GM12878 (cell line): ENCODE measurements around the gene DGKB. TPM values are rescaled to one million over a fixed set of nuclear protein-coding genes. Genes with fewer than 3 reads are reported as not detected.

Source experiments
- ATAC-seq: fragments of 200-7000 bp; cut with Tn5 transposase; 3 replicates; pipeline ENCODE4 v1.9.1; 2020; ENCODE audit warnings: mild to moderate bottlenecking, moderate library complexity
- BruUV-seq: library from RNA; stranded (reverse); fragments of 400-500 nt; replicated peaks from 2 replicates; lab custom pipeline; 2021; lab: Mats Ljungman, UMichigan
- CTCF ChIA-PET: fragments of 300-600 bp; sonication (Branson Sonifier 250); formaldehyde crosslinking; extraction: SDS; loops from one replicate; lab custom pipeline; 2021; ENCODE audit warnings: inconsistent platforms; lab: Yijun Ruan, JAX
- POLR2A ChIA-PET: fragments of 350-600 bp; formaldehyde crosslinking; extraction: SDS; loops from one replicate; lab custom pipeline; 2021; ENCODE audit warnings: inconsistent platforms; lab: Charles Lee
- RAD21 ChIA-PET: fragments of 300-600 bp; sonication (Branson Sonifier 250); formaldehyde crosslinking; loops from one replicate; lab custom pipeline; 2023; ENCODE audit warnings: antibody characterized with exemption; ENCODE audit not compliant: unreplicated experiment; lab: Charles Lee
- SMC1A ChIA-PET: fragments of 300-600 bp; sonication (Branson Sonifier 250); formaldehyde crosslinking; loops from one replicate; lab custom pipeline; 2023; ENCODE audit not compliant: unreplicated experiment, uncharacterized antibody; lab: Charles Lee
- DNase-seq: peaks from one replicate; pipeline ENCODE4 v3.0.0-alpha.2; 2011; ENCODE audit warnings: low read depth, low spot score
- FAIRE-seq: peaks from 3 replicates; lab custom pipeline; 2011; peaks lifted over from hg19 to GRCh38; lab: Jason Lieb, UNC
- H2AFZ ChIP-seq: 2 replicates; pipeline ENCODE4 v1.6.0; 2011; ENCODE audit warnings: low read depth, low read length, control low read depth; ENCODE audit not compliant: control insufficient read depth
- H3K27ac ChIP-seq: 2 replicates; pipeline ENCODE4 v1.5.1; 2011; ENCODE audit warnings: control low read depth; ENCODE audit not compliant: control insufficient read depth, insufficient read depth
- H3K27me3 ChIP-seq, 2 experiments: replicated peaks in 1 of 2; 2 replicates each; pipeline versions ENCODE4 v1.6.0 to v1.6.1; 2011; ENCODE audit warnings: low read length in 1 of 2; ENCODE audit not compliant: control insufficient read depth in 2 of 2, insufficient read depth in 2 of 2
- H3K36me3 ChIP-seq, 2 experiments: 2 replicates each; pipeline ENCODE4 v1.5.1; 2011; ENCODE audit warnings: low read length in 1 of 2; ENCODE audit not compliant: control insufficient read depth in 2 of 2, insufficient read depth in 2 of 2
- H3K4me1 ChIP-seq: 2 replicates; pipeline ENCODE4 v1.6.1; 2011; ENCODE audit warnings: mild to moderate bottlenecking, low read length, moderate library complexity, mixed read lengths; ENCODE audit not compliant: control insufficient read depth, insufficient read depth
- H3K4me2 ChIP-seq: 2 replicates; pipeline ENCODE4 v1.6.0; 2011; ENCODE audit warnings: control low read depth; ENCODE audit not compliant: control insufficient read depth, insufficient read depth
- H3K4me3 ChIP-seq: fragments of 200-600 bp; sonication (generic); 2 replicates; pipeline ENCODE4 v1.5.1; 2016
- H3K79me2 ChIP-seq: 2 replicates; pipeline ENCODE4 v1.6.0; 2011; ENCODE audit warnings: low read length; ENCODE audit not compliant: control insufficient read depth, insufficient read depth
- H3K9ac ChIP-seq: 2 replicates; pipeline ENCODE4 v1.8.0; 2011; ENCODE audit warnings: low read length, control low read depth, mixed read lengths; ENCODE audit not compliant: control insufficient read depth, insufficient read depth
- H3K9me3 ChIP-seq: replicated peaks from 3 replicates; pipeline ENCODE4 v1.5.1; 2011; ENCODE audit warnings: mild to moderate bottlenecking, low read length; ENCODE audit not compliant: control insufficient read depth, insufficient read depth
- H4K20me1 ChIP-seq: 2 replicates; pipeline ENCODE4 v1.6.0; 2011; ENCODE audit not compliant: control insufficient read depth, insufficient read depth
- CHD4 ChIP-seq: fragments of 200-600 bp; sonication (generic); IDR thresholded peaks from 2 replicates; pipeline ENCODE4 v1.6.1; 2016; ENCODE audit warnings: mild to moderate bottlenecking
- EP300 ChIP-seq, 2 experiments: fragments of 150-350 bp in 1 of 2; IDR thresholded peaks; 2 replicates each; pipeline ENCODE4 v1.6.1; 2011 to 2012; ENCODE audit warnings: low read depth in 2 of 2, low read length in 2 of 2, borderline replicate concordance in 1 of 2, improper control_type of control experiment in 1 of 2, inconsistent platforms in 1 of 2; ENCODE audit not compliant: control insufficient read depth in 1 of 2
- FOXK2 ChIP-seq: fragments of 450-650 bp; IDR thresholded peaks from 2 replicates; pipeline ENCODE4 v1.6.1; 2017; ENCODE audit warnings: mild to moderate bottlenecking, moderate library complexity
- IRF5 ChIP-seq: fragments of 450-650 bp; IDR thresholded peaks from 2 replicates; pipeline ENCODE4 v1.6.1; 2017; ENCODE audit warnings: borderline replicate concordance
- KDM1A ChIP-seq: fragments of 200-600 bp; sonication (generic); IDR thresholded peaks from 2 replicates; pipeline ENCODE4 v1.6.1; 2016; ENCODE audit warnings: borderline replicate concordance
- MAX ChIP-seq: IDR thresholded peaks from 2 replicates; pipeline ENCODE4 v1.6.1; 2012; ENCODE audit warnings: low read depth, low read length, improper control_type of control experiment
- PAX5 ChIP-seq: IDR thresholded peaks from 2 replicates; pipeline ENCODE4 v1.6.1; 2011; ENCODE audit warnings: low read depth, low read length, borderline replicate concordance
- POLR2AphosphoS2 ChIP-seq: IDR thresholded peaks from 2 replicates; pipeline ENCODE4 v1.6.1; 2011; ENCODE audit warnings: low read depth, mild to moderate bottlenecking, low read length, improper control_type of control experiment, moderate library complexity
- RAD51 ChIP-seq: fragments of 450-650 bp; IDR thresholded peaks from 2 replicates; pipeline ENCODE4 v1.6.1; 2016; ENCODE audit warnings: moderate library complexity, mild to moderate bottlenecking, inconsistent platforms
- REST ChIP-seq: IDR thresholded peaks from 2 replicates; pipeline ENCODE4 v1.6.1; 2012; ENCODE audit warnings: mild to moderate bottlenecking, low read depth, low read length
- RFX5 ChIP-seq: IDR thresholded peaks from 2 replicates; pipeline ENCODE4 v1.6.1; 2011; ENCODE audit warnings: low read depth, low read length, improper control_type of control experiment
- SREBF2 ChIP-seq: IDR thresholded peaks from 2 replicates; pipeline ENCODE4 v1.6.1; 2012; ENCODE audit warnings: mild to moderate bottlenecking, low read length
- ZBTB11 ChIP-seq: fragments of 450-650 bp; formaldehyde crosslinking; IDR thresholded peaks from 2 replicates; pipeline ENCODE4 v1.5.0; 2022; ENCODE audit warnings: mild to moderate bottlenecking, missing genetic modification characterization
- ZNF207 ChIP-seq: fragments of 450-650 bp; IDR thresholded peaks from 2 replicates; pipeline ENCODE4 v1.6.1; 2014; ENCODE audit warnings: antibody characterized with exemption, mild to moderate bottlenecking, borderline replicate concordance
- ZSCAN29 ChIP-seq: fragments of 450-650 bp; IDR thresholded peaks from 2 replicates; pipeline ENCODE4 v1.6.1; 2017; ENCODE audit warnings: mild to moderate bottlenecking, moderate library complexity
- WGBS: methylation state at CpG from one replicate; pipeline ENCODE4 v1.1.6; 2016; ENCODE audit warnings: low lambda C conversion rate; ENCODE audit not compliant: insufficient replicate concordance, insufficient coverage; ENCODE audit errors: missing lambda C conversion rate; 5-methylcytosine and 5-hydroxymethylcytosine counted together
- in situ Hi-C: fragments of 300-500 bp; cut with MboI; formaldehyde crosslinking; loops from 9 replicates; pipeline ENCODE4 v1.14.3; 2018; ENCODE audit warnings: mixed read lengths
- intact Hi-C: fragments of 100-400 bp; cut with micrococcal nuclease; formaldehyde crosslinking; loops from one replicate; pipeline ENCODE4 v1.14.2; 2022; ENCODE audit not compliant: unreplicated experiment
- polyA plus RNA-seq, 11 experiments: library from polyadenylated mRNA; depleted of rRNA in 4 of 11; unstranded in 6 of 11; stranded (reverse) in 5 of 11; fragments of >200 nt; fragmentation: Nextera tagmentation in 4 of 11; fragmentation: Illumina TruSeq in 1 of 11; extraction: Ambion mirVana in 4 of 11; extraction: Trizol in 1 of 11; gene quantifications; 1 replicate in 1 of 11; 2 replicates in 10 of 11; pipeline versions ENCODE4 v1.2.1 to v1.2.3, GENCODE V29; 2011 to 2016; ENCODE audit warnings: inconsistent platforms in 2 of 11, missing spikeins in 2 of 11, low read depth in 1 of 11
- total RNA-seq, 4 experiments: library from RNA; depleted of rRNA in 3 of 4; stranded (reverse); fragments of >200 nt in 3 of 4; fragmentation: Illumina TruSeq in 1 of 4; extraction: Trizol in 1 of 4; gene quantifications; 2 replicates each; pipeline versions ENCODE4 v1.2.1 to v1.2.3, GENCODE V29; 2013 to 2021

The DGKB gene
- total and polyA plus RNA-seq, 10 of the 15 experiments (the other 5 are each of a cell fraction or from before 2014, with no cell fraction given), result 0.02 to 0.10 (median 0.04) TPM; not detected in 6

- SMC1A ChIA-PET, result interaction anchor here (0.8 kb wide), 1 partner anchor 39 kb away, joined by 3 read pairs; no protein-coding TSS in a partner anchor
- Histone ChIP-seq H3K4me3 (no peak overlapping the region), H3K4me1 (no peaks in the 10 kb centered on the region), H3K27ac (no peak overlapping the region), H3K4me2 (no peak overlapping the region), H3K36me3 (no peaks in the 10 kb centered on the region), H4K20me1 (no peaks in the 10 kb centered on the region), H2AFZ (no peak overlapping the region), H3K9me3 (no peaks in the 10 kb centered on the region; the same call in 2 of the 3 replicates), H3K9ac (no peak overlapping the region), H3K27me3 (no peaks in the 10 kb centered on the region), H3K79me2 (no peaks in the 10 kb centered on the region)
- RAD21 ChIA-PET, result no interaction called here
- FAIRE-seq (no peak), DNase-seq (no peak), ATAC-seq (no peak)
- intact Hi-C loops, result no loop called here
- 45% methylated on average over 2 of the region's 2 CpGs for WGBS
- in situ Hi-C loops, result no loop called here
- CTCF ChIA-PET, result no interaction called here
- POLR2A ChIA-PET, result no interaction called here
- BruUV-seq, result no TSS peak
- TF ChIP-seq POLR2AphosphoS2 (no peak), ZSCAN29 (no peak), EP300 (IDR thresholded peaks at IDR 0.05; ENCODE audit: borderline replicate concordance in 1 of 2, control insufficient read depth in 1 of 2, low read depth in 2 of 2, low read length in 2 of 2) (no peak), ZNF207 (no peak), MAX (no peak), RAD51 (no peak), ZBTB11 (CRISPR knock-in tag) (no peak), RFX5 (no peak), KDM1A (no peak), PAX5 (no peak), SREBF2 (no peak), IRF5 (no peak), REST (no peak), FOXK2 (no peak), CHD4 (no peak)
These were observed 128.8 kb downstream of the DGKB start for GRCh38 chr7:14773729-14774271.
